B cell (primary cell): ENCODE data around the gene SLC44A1. TPM values are rescaled to one million over a fixed set of nuclear protein-coding genes. Genes with fewer than 3 reads are reported as not detected.

Source experiments
- ATAC-seq: fragments of 200-7000 bp; cut with Tn5 transposase; one replicate; pipeline ENCODE4 v1.10.0; 2021; ENCODE audit warnings: low read depth, mild to moderate bottlenecking, moderate number of reproducible peaks, moderate library complexity
- CTCF ChIA-PET: fragments of 350-600 bp; sonication (Branson Sonifier 250); formaldehyde crosslinking; loops from one replicate; lab custom pipeline; 2021; ENCODE audit warnings: antibody characterized with exemption, inconsistent platforms; lab: Charles Lee
- POLR2A ChIA-PET: fragments of 350-600 bp; sonication (Branson Sonifier 250); formaldehyde crosslinking; loops from one replicate; lab custom pipeline; 2021; ENCODE audit warnings: antibody characterized with exemption; lab: Charles Lee
- DNase-seq: peaks from one replicate; pipeline ENCODE4 v3.0.0; 2013
- H2AFZ ChIP-seq: 2 replicates; pipeline ENCODE4 v1.6.1; 2012; ENCODE audit warnings: mild to moderate bottlenecking, low read depth, low read length; ENCODE audit not compliant: insufficient read depth, poor library complexity, severe bottlenecking
- H3K27ac ChIP-seq, 2 donors: 1 replicate in 1 of 2; 2 replicates in 1 of 2; pipeline ENCODE4 v1.5.1; 2012 to 2013; ENCODE audit warnings: low read length in 2 of 2, mild to moderate bottlenecking in 2 of 2, moderate library complexity in 1 of 2
- H3K27me3 ChIP-seq, 4 experiments: fragments of 200-600 bp in 1 of 4; sonication (generic) in 1 of 4; replicated peaks in 1 of 4; 1 replicate in 2 of 4; 2 replicates in 2 of 4; pipeline versions ENCODE4 v1.6.1 to v1.7.0; 2013 to 2016; ENCODE audit warnings: low read length in 3 of 4, mild to moderate bottlenecking in 2 of 4, mixed read lengths in 1 of 4, moderate library complexity in 1 of 4; ENCODE audit not compliant: insufficient read depth in 4 of 4, control insufficient read depth in 3 of 4; ENCODE audit errors: control extremely low read depth in 1 of 4
- H3K36me3 ChIP-seq, 2 experiments: replicated peaks in 1 of 2; 1 replicate in 1 of 2; 2 replicates in 1 of 2; pipeline versions ENCODE4 v1.6.1 to v1.7.1; 2013; ENCODE audit warnings: low read length in 1 of 2; ENCODE audit not compliant: insufficient read depth in 2 of 2, control insufficient read depth in 1 of 2; ENCODE audit errors: control extremely low read depth in 1 of 2, extremely low read depth in 1 of 2
- H3K4me1 ChIP-seq, 2 donors: fragments of 200-600 bp in 1 of 2; sonication (generic) in 1 of 2; 1 replicate in 1 of 2; 2 replicates in 1 of 2; pipeline versions ENCODE4 v1.5.1 to v1.6.1; 2013 to 2017; ENCODE audit warnings: low read length in 2 of 2; ENCODE audit not compliant: control insufficient read depth in 2 of 2, insufficient read depth in 2 of 2
- H3K4me2 ChIP-seq: replicated peaks from 2 replicates; pipeline ENCODE3; 2012; ENCODE audit warnings: mild to moderate bottlenecking, low read depth, low read length; ENCODE audit not compliant: poor library complexity, severe bottlenecking
- H3K4me3 ChIP-seq, 5 experiments: fragments of 200-600 bp in 1 of 5; sonication (generic) in 1 of 5; 1 replicate in 3 of 5; 2 replicates in 2 of 5; pipeline versions ENCODE4 v1.5.1 to v1.7.0; 2011 to 2016; ENCODE audit warnings: low read length in 4 of 5, mild to moderate bottlenecking in 4 of 5, low read depth in 2 of 5, control low read depth in 1 of 5, moderate library complexity in 1 of 5; ENCODE audit not compliant: insufficient read depth in 1 of 5; ENCODE audit errors: control extremely low read depth in 1 of 5, extremely low read depth in 1 of 5
- H3K79me2 ChIP-seq: fragments of 200-600 bp; sonication (generic); one replicate; pipeline ENCODE4 v1.6.0; 2016; ENCODE audit warnings: low read length; ENCODE audit not compliant: control insufficient read depth, insufficient read depth
- H3K9ac ChIP-seq: fragments of 200-600 bp; sonication (generic); 2 replicates; pipeline ENCODE4 v1.6.1; 2017; ENCODE audit warnings: mild to moderate bottlenecking, low read length, moderate library complexity
- H3K9me3 ChIP-seq, 3 donors: one replicate each; pipeline versions ENCODE4 v1.6.1 to v1.7.1; 2013; ENCODE audit warnings: low read length in 2 of 3; ENCODE audit not compliant: control insufficient read depth in 2 of 3, insufficient read depth in 1 of 3; ENCODE audit errors: control extremely low read depth in 1 of 3
- H4K20me1 ChIP-seq: 2 replicates; pipeline ENCODE4 v1.6.0; 2012; ENCODE audit warnings: mild to moderate bottlenecking, low read length; ENCODE audit not compliant: insufficient read depth, control insufficient read depth, poor library complexity, severe bottlenecking
- H3K27ac Mint-ChIP-seq: one replicate; pipeline ENCODE4 v1.8.0; 2021; ENCODE audit warnings: mixed read lengths
- H3K27me3 Mint-ChIP-seq: one replicate; pipeline ENCODE4 v1.8.0; 2021; ENCODE audit warnings: mixed read lengths
- H3K4me1 Mint-ChIP-seq: one replicate; pipeline ENCODE4 v1.8.0; 2021; ENCODE audit warnings: mixed read lengths
- H3K4me3 Mint-ChIP-seq: one replicate; pipeline ENCODE4 v1.8.0; 2021; ENCODE audit warnings: mixed read lengths
- H3K9me3 Mint-ChIP-seq: one replicate; pipeline ENCODE4 v1.8.0; 2022; ENCODE audit warnings: mixed read lengths; ENCODE audit not compliant: insufficient read depth
- CTCF ChIP-seq: fragments of 200-600 bp; IDR thresholded peaks from one replicate; pipeline ENCODE4 v1.8.0; 2022; ENCODE audit warnings: antibody characterized with exemption, mild to moderate bottlenecking
- EZH2 ChIP-seq: IDR thresholded peaks from 2 replicates; pipeline ENCODE4 v1.6.1; 2012; ENCODE audit warnings: borderline replicate concordance, low read depth, mild to moderate bottlenecking, moderate library complexity, low read length; ENCODE audit not compliant: insufficient read depth, poor library complexity, severe bottlenecking
- WGBS: methylation state at CpG from one replicate; pipeline ENCODE4 v1.1.5; 2013; ENCODE audit warnings: missing lambda C conversion rate; ENCODE audit not compliant: insufficient coverage; 5-methylcytosine and 5-hydroxymethylcytosine counted together
- intact Hi-C: fragments of 100-400 bp; cut with micrococcal nuclease; formaldehyde crosslinking; loops from one replicate; pipeline ENCODE4 v1.10.0; 2022
- polyA plus RNA-seq: library from polyadenylated mRNA; depleted of rRNA; stranded (reverse); fragments of >200 nt; gene quantifications from 2 replicates; pipeline ENCODE4 v1.2.3, GENCODE V29; 2012
- total RNA-seq, 2 donors: library from RNA; stranded (reverse); fragments of 120-200 nt in 1 of 2; gene quantifications; 1 replicate in 1 of 2; 2 replicates in 1 of 2; pipeline versions ENCODE4 v1.2.3 to v1.2.4, GENCODE V29; 2013 to 2022

Gene SLC44A1
- total and polyA plus RNA-seq, 2 donors (not counting 1 experiment from before 2014, with no cell fraction given), result 2.2 to 17.7 TPM

GRCh38 chr9:105443121-105443520 lies 198.7 kb downstream of the SLC44A1 start:
- ChIA-PET POLR2A (no interaction called here), CTCF (interaction anchor here (0.6 kb wide), 1 partner anchor 284 kb away, joined by 4 read pairs; no protein-coding TSS in a partner anchor)
- H3K4me1 Mint-ChIP-seq, result peaks cover 7% of the 10 kb centered on the region
- no peak overlapping the region for H3K27ac Mint-ChIP-seq
- peaks cover 3 to 6% of the 10 kb centered on the region in 2 donors for H3K4me1 ChIP-seq
- H3K36me3 ChIP-seq, result no peaks in the 10 kb centered on the region
- no peaks in the 10 kb centered on the region for H3K9me3 ChIP-seq
- H3K27me3 Mint-ChIP-seq, result no peaks in the 10 kb centered on the region
- H3K27me3 ChIP-seq, result no peaks in the 10 kb centered on the region
- H3K4me2 ChIP-seq, result no peak overlapping the region
- H4K20me1 ChIP-seq, result no peaks in the 10 kb centered on the region
- ATAC-seq, result no peak
- H3K9me3 Mint-ChIP-seq, result no peaks in the 10 kb centered on the region
- DNase-seq, result no peak
- H3K79me2 ChIP-seq, result no peaks in the 10 kb centered on the region
- no peak overlapping the region for H3K9ac ChIP-seq
- no peak overlapping the region for H3K4me3 ChIP-seq
- intact Hi-C loops, result loop anchor here (10.0 kb wide), 1 partner anchor 698 kb away; the partner anchor contains the start of gene NIPSNAP3A
- TF ChIP-seq EZH2, result no peak
- no peak for TF ChIP-seq CTCF
- no peak overlapping the region for H3K4me3 Mint-ChIP-seq
- no peak overlapping the region for H3K27ac ChIP-seq
- 95% methylated on average over 7 of the region's 8 CpGs for WGBS
- no peak overlapping the region for H2AFZ ChIP-seq

GRCh38 chr9:105444130-105444529 lies 199.7 kb downstream of the SLC44A1 start:
- Histone ChIP-seq H3K36me3 (no peaks in the 10 kb centered on the region), H3K9ac (no peak overlapping the region), H3K4me2 (no peak overlapping the region), H3K4me3 (no peak overlapping the region), H3K4me1 (peaks cover 9 to 11% of the 10 kb centered on the region in 2 donors), H3K27ac (no peak overlapping the region), H2AFZ (peak overlapping the region; percentile 19), H4K20me1 (no peaks in the 10 kb centered on the region), H3K9me3 (no peaks in the 10 kb centered on the region), H3K79me2 (no peaks in the 10 kb centered on the region), H3K27me3 (no peaks in the 10 kb centered on the region)
- ChIA-PET CTCF (no interaction called here), POLR2A (no interaction called here)
- ATAC-seq, result no peak
- no peaks in the 10 kb centered on the region for H3K9me3 Mint-ChIP-seq
- H3K27me3 Mint-ChIP-seq, result no peaks in the 10 kb centered on the region
- H3K4me3 Mint-ChIP-seq, result no peak overlapping the region
- intact Hi-C loops, result loop anchor here (10.0 kb wide), 1 partner anchor 699 kb away; the partner anchor contains the start of gene NIPSNAP3A
- H3K27ac Mint-ChIP-seq, result no peak overlapping the region
- no CpG with 5 or more reads among the region's 4 CpGs for WGBS
- DNase-seq, result no peak
- peaks cover 14% of the 10 kb centered on the region for H3K4me1 Mint-ChIP-seq
- TF ChIP-seq CTCF (no peak), EZH2 (no peak)
